ENCODE measurements around the gene GLP2R. TPM values are rescaled to one million over a fixed set of nuclear protein-coding genes. Genes with fewer than 3 reads are reported as not detected.

GLP2R gene
- total RNA-seq, 1 donor from 2014 or later: not detected

- Mint-ChIP-seq H3K4me1 (ENCODE audit: low read depth, unreplicated experiment) (no peaks in the 10 kb centered on the region), H3K27me3 (ENCODE audit: unreplicated experiment) (peaks cover 8% of the 10 kb centered on the region), H3K36me3 (ENCODE audit: unreplicated experiment) (no peaks in the 10 kb centered on the region), H3K9me3 (ENCODE audit: unreplicated experiment) (no peaks in the 10 kb centered on the region), H3K27ac (ENCODE audit: unreplicated experiment) (no peak overlapping the region), H3K4me3 (ENCODE audit: unreplicated experiment) (no peak overlapping the region)
- DNase-seq: no peak
- no peak for TF ChIP-seq CTCF (IDR thresholded peaks at IDR 0.05; ENCODE audit: partially characterized antibody, unreplicated experiment)
Measured at GRCh38 chr17:9934331-9934730, 108.6 kb downstream of the GLP2R start.

- H3K4me3 Mint-ChIP-seq (ENCODE audit: unreplicated experiment): no peak overlapping the region
- peaks cover 5% of the 10 kb centered on the region for H3K27me3 Mint-ChIP-seq (ENCODE audit: unreplicated experiment)
- no peaks in the 10 kb centered on the region for H3K4me1 Mint-ChIP-seq (ENCODE audit: low read depth, unreplicated experiment)
- H3K9me3 Mint-ChIP-seq (ENCODE audit: unreplicated experiment): peaks cover 2% of the 10 kb centered on the region
- no peak for DNase-seq
- no peak for TF ChIP-seq CTCF (IDR thresholded peaks at IDR 0.05; ENCODE audit: partially characterized antibody, unreplicated experiment)
- H3K27ac Mint-ChIP-seq (ENCODE audit: unreplicated experiment): no peak overlapping the region
- H3K36me3 Mint-ChIP-seq (ENCODE audit: unreplicated experiment): no peaks in the 10 kb centered on the region
Measured at GRCh38 chr17:9935408-9935807, 109.7 kb downstream of the GLP2R start.

GRCh38 chr17:9936095-9936494 lies 110.4 kb downstream of the GLP2R start:
- TF ChIP-seq CTCF (IDR thresholded peaks at IDR 0.05; ENCODE audit: partially characterized antibody, unreplicated experiment): no peak
- no peak for DNase-seq
- Mint-ChIP-seq H3K4me1 (ENCODE audit: low read depth, unreplicated experiment) (no peaks in the 10 kb centered on the region), H3K9me3 (ENCODE audit: unreplicated experiment) (peaks cover 2% of the 10 kb centered on the region), H3K27ac (ENCODE audit: unreplicated experiment) (no peak overlapping the region), H3K4me3 (ENCODE audit: unreplicated experiment) (no peak overlapping the region), H3K27me3 (ENCODE audit: unreplicated experiment) (peaks cover 8% of the 10 kb centered on the region), H3K36me3 (ENCODE audit: unreplicated experiment) (no peaks in the 10 kb centered on the region)

- Mint-ChIP-seq H3K27ac (ENCODE audit: unreplicated experiment) (no peak overlapping the region), H3K9me3 (ENCODE audit: unreplicated experiment) (peaks cover 2% of the 10 kb centered on the region), H3K36me3 (ENCODE audit: unreplicated experiment) (no peaks in the 10 kb centered on the region), H3K27me3 (ENCODE audit: unreplicated experiment) (peaks cover 10% of the 10 kb centered on the region), H3K4me3 (ENCODE audit: unreplicated experiment) (no peak overlapping the region), H3K4me1 (ENCODE audit: low read depth, unreplicated experiment) (no peaks in the 10 kb centered on the region)
- DNase-seq: no peak
- no peak for TF ChIP-seq CTCF (IDR thresholded peaks at IDR 0.05; ENCODE audit: partially characterized antibody, unreplicated experiment)
Measured at GRCh38 chr17:9937241-9937761, 111.6 kb downstream of the GLP2R start.

GRCh38 chr17:9937901-9938300 lies 112.2 kb downstream of the GLP2R start:
- DNase-seq: no peak
- TF ChIP-seq CTCF (IDR thresholded peaks at IDR 0.05; ENCODE audit: partially characterized antibody, unreplicated experiment): no peak
- peaks cover 7% of the 10 kb centered on the region for H3K27me3 Mint-ChIP-seq (ENCODE audit: unreplicated experiment)
- H3K4me3 Mint-ChIP-seq (ENCODE audit: unreplicated experiment): no peak overlapping the region
- H3K4me1 Mint-ChIP-seq (ENCODE audit: low read depth, unreplicated experiment): no peaks in the 10 kb centered on the region
- peaks cover 2% of the 10 kb centered on the region for H3K9me3 Mint-ChIP-seq (ENCODE audit: unreplicated experiment)
- no peaks in the 10 kb centered on the region for H3K36me3 Mint-ChIP-seq (ENCODE audit: unreplicated experiment)
- no peak overlapping the region for H3K27ac Mint-ChIP-seq (ENCODE audit: unreplicated experiment)
